Suprapubic skin (tissue), 4 donors: ENCODE data around the gene WDR89. TPM values are rescaled to one million over a fixed set of nuclear protein-coding genes. Genes with fewer than 3 reads are reported as not detected.

Experiments used
- DNase-seq, 2 donors: peaks; one replicate each; pipeline ENCODE4 v3.0.0-alpha.2; 2019; ENCODE audit warnings: low spot score in 2 of 2
- H3K27ac ChIP-seq: fragments of 200-600 bp; sonication (generic); one replicate; pipeline ENCODE4 v1.5.1; 2019
- H3K27me3 ChIP-seq: fragments of 200-600 bp; sonication (generic); one replicate; pipeline ENCODE4 v1.5.1; 2019
- H3K36me3 ChIP-seq: fragments of 200-600 bp; sonication (generic); one replicate; pipeline ENCODE4 v1.5.1; 2019
- H3K4me1 ChIP-seq: fragments of 200-600 bp; sonication (generic); one replicate; pipeline ENCODE4 v1.5.1; 2019
- H3K4me3 ChIP-seq: fragments of 200-600 bp; sonication (generic); one replicate; pipeline ENCODE4 v1.5.1; 2019; ENCODE audit warnings: mild to moderate bottlenecking
- H3K9me3 ChIP-seq: fragments of 200-600 bp; sonication (generic); one replicate; pipeline ENCODE4 v1.5.1; 2019
- CTCF ChIP-seq, 2 donors: fragments of 200-600 bp in 1 of 2; fragments of 450-650 bp in 1 of 2; sonication (generic) in 1 of 2; IDR thresholded peaks; one replicate each; pipeline ENCODE4 v1.5.1; 2016 to 2019; ENCODE audit warnings: antibody characterized with exemption in 2 of 2, mild to moderate bottlenecking in 1 of 2, moderate library complexity in 1 of 2
- EP300 ChIP-seq: sonication (generic); formaldehyde crosslinking; IDR thresholded peaks from one replicate; pipeline ENCODE4 v1.6.1; 2017; ENCODE audit warnings: antibody characterized with exemption
- POLR2A ChIP-seq, 2 donors: fragments of 450-650 bp; IDR thresholded peaks; one replicate each; pipeline ENCODE4 v1.6.1; 2017; ENCODE audit warnings: antibody characterized with exemption in 2 of 2, mild to moderate bottlenecking in 2 of 2, moderate library complexity in 2 of 2
- POLR2AphosphoS5 ChIP-seq, 3 donors: sonication (generic); formaldehyde crosslinking; IDR thresholded peaks; one replicate each; pipeline ENCODE4 v1.6.1; 2017; ENCODE audit warnings: antibody characterized with exemption in 3 of 3
- WGBS: methylation state at CpG from one replicate; pipeline ENCODE4 v1.1.5; 2018; 5-methylcytosine and 5-hydroxymethylcytosine counted together
- total RNA-seq, 4 donors: library from RNA; depleted of rRNA; stranded (reverse); fragments of >200 nt; gene quantifications; one replicate each; pipeline ENCODE4 v1.1.0, GENCODE V29; 2016

WDR89 gene
- total RNA-seq, 4 donors from 2014 or later = 4.7 to 6.5 (median 6.0) TPM

GRCh38 chr14:63659726-63660125 is 18.1 kb upstream of the WDR89 start:
- no peak for TF ChIP-seq POLR2AphosphoS5 (IDR thresholded peaks at IDR 0.05)
- no peak for TF ChIP-seq EP300
- no peak for TF ChIP-seq CTCF (IDR thresholded peaks at IDR 0.05)
- no peak for TF ChIP-seq POLR2A (IDR thresholded peaks at IDR 0.05)
- Histone ChIP-seq H3K4me1 (no peaks in the 10 kb centered on the region), H3K27ac (no peak overlapping the region), H3K27me3 (no peaks in the 10 kb centered on the region), H3K9me3 (no peaks in the 10 kb centered on the region), H3K4me3 (no peak overlapping the region), H3K36me3 (no peaks in the 10 kb centered on the region)
- DNase-seq = no peak
- 78% methylated on average over 4 of the region's 4 CpGs for WGBS

- DNase-seq = no peak
- Histone ChIP-seq H3K9me3 (no peaks in the 10 kb centered on the region), H3K27ac (no peak overlapping the region), H3K4me1 (no peaks in the 10 kb centered on the region), H3K4me3 (no peak overlapping the region), H3K36me3 (no peaks in the 10 kb centered on the region), H3K27me3 (no peaks in the 10 kb centered on the region)
- TF ChIP-seq POLR2AphosphoS5 (IDR thresholded peaks at IDR 0.05) (no peak), CTCF (IDR thresholded peaks at IDR 0.05) (no peak), POLR2A (IDR thresholded peaks at IDR 0.05) (no peak), EP300 (no peak)
- 86% methylated on average over 4 of the region's 4 CpGs for WGBS
Observed at GRCh38 chr14:63656194-63656593, 14.5 kb upstream of the WDR89 start.

- DNase-seq = no peak
- no peaks in the 10 kb centered on the region for H3K4me1 ChIP-seq
- H3K4me3 ChIP-seq = no peak overlapping the region
- no peak for TF ChIP-seq EP300
- H3K9me3 ChIP-seq = no peaks in the 10 kb centered on the region
- H3K36me3 ChIP-seq = no peaks in the 10 kb centered on the region
- WGBS = 84% methylated on average over 2 of the region's 2 CpGs
- no peaks in the 10 kb centered on the region for H3K27me3 ChIP-seq
- no peak overlapping the region for H3K27ac ChIP-seq
Observed at GRCh38 chr14:63654936-63655335, 13.3 kb upstream of the WDR89 start.

GRCh38 chr14:63654346-63654745 is 12.7 kb upstream of the WDR89 start:
- DNase-seq = no peak
- Histone ChIP-seq H3K4me3 (no peak overlapping the region), H3K9me3 (no peaks in the 10 kb centered on the region), H3K27me3 (no peaks in the 10 kb centered on the region), H3K4me1 (no peaks in the 10 kb centered on the region), H3K27ac (no peak overlapping the region), H3K36me3 (no peaks in the 10 kb centered on the region)
- 95% methylated on average over 2 of the region's 2 CpGs for WGBS
- no peak for TF ChIP-seq EP300
- TF ChIP-seq POLR2A (IDR thresholded peaks at IDR 0.05) = no peak
- TF ChIP-seq CTCF (IDR thresholded peaks at IDR 0.05) = no peak
- TF ChIP-seq POLR2AphosphoS5 (IDR thresholded peaks at IDR 0.05) = no peak

- TF ChIP-seq EP300 (no peak), CTCF (IDR thresholded peaks at IDR 0.05) (no peak), POLR2AphosphoS5 (IDR thresholded peaks at IDR 0.05) (no peak), POLR2A (IDR thresholded peaks at IDR 0.05) (no peak)
- Histone ChIP-seq H3K9me3 (no peaks in the 10 kb centered on the region), H3K27me3 (no peaks in the 10 kb centered on the region), H3K27ac (no peak overlapping the region), H3K4me1 (no peaks in the 10 kb centered on the region), H3K36me3 (no peaks in the 10 kb centered on the region), H3K4me3 (no peak overlapping the region)
- DNase-seq = no peak
- 92% methylated on average over 3 of the region's 3 CpGs for WGBS
Observed at GRCh38 chr14:63652406-63652805, 10.7 kb upstream of the WDR89 start.

GRCh38 chr14:63650256-63650952 is 8.7 kb upstream of the WDR89 start:
- H3K36me3 ChIP-seq = no peaks in the 10 kb centered on the region
- no peaks in the 10 kb centered on the region for H3K4me1 ChIP-seq
- H3K9me3 ChIP-seq = no peaks in the 10 kb centered on the region
- no peak overlapping the region for H3K4me3 ChIP-seq
- H3K27ac ChIP-seq = no peak overlapping the region
- H3K27me3 ChIP-seq = no peaks in the 10 kb centered on the region
- no peak for DNase-seq
- no peak for TF ChIP-seq POLR2AphosphoS5 (IDR thresholded peaks at IDR 0.05)
- TF ChIP-seq POLR2A (IDR thresholded peaks at IDR 0.05) = no peak
- no peak for TF ChIP-seq CTCF (IDR thresholded peaks at IDR 0.05)
- no peak for TF ChIP-seq EP300
- WGBS = 88% methylated on average over 3 of the region's 3 CpGs
